ENCODE results near the gene TAMALIN.

Gene TAMALIN

DNA sequence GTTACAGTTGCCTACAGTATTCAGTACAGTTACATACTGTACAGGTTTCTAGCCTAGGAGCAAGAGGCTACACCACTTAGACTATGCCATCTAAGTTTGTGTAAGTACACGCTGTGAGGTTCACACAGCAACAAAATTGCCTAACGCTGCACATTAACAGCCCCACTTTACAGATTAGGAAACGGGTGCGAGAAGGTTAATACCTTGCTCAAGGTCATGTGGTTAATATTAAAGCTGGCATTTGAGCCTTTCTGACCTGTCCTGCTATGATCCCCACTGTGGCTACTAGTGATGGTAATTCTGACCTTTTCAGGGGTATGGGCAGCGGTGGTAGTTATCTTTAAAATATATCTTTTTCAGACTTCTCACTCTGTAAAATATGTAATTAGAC, 34.3 kb upstream of the TAMALIN start:
- Histone ChIP-seq H3K9me3 (ENCODE audit: insufficient read depth, low read depth, low read length) (no peaks in the 10 kb centered on the region), H2AFZ (ENCODE audit: low read length) (no peak overlapping the region), H3K79me2 (ENCODE audit: insufficient read depth, low read length) (peaks cover 72% of the 10 kb centered on the region), H3K4me1 (ENCODE audit: insufficient read depth, low read length, poor library complexity, severe bottlenecking) (peaks cover 67% of the 10 kb centered on the region), H3F3A (ENCODE audit: low read depth) (peaks cover 7% of the 10 kb centered on the region), H3K27me3 (ENCODE audit: insufficient read depth, low read length, poor library complexity, severe bottlenecking) (no peaks in the 10 kb centered on the region), H4K20me1 (ENCODE audit: insufficient read depth, low read length, poor library complexity, severe bottlenecking) (peaks cover 27% of the 10 kb centered on the region), H3K9ac (ENCODE audit: low read depth, low read length, poor library complexity, severe bottlenecking) (peak overlapping the region; percentile 53), H3K9me2 (replicated peaks; ENCODE audit: low read depth, low read length) (no peaks in the 10 kb centered on the region), H3K4me2 (ENCODE audit: low read depth, low read length, poor library complexity, severe bottlenecking) (peak overlapping the region; percentile 79), H3K36me3 (ENCODE audit: insufficient read depth, low read length) (peaks cover 18% of the 10 kb centered on the region; the same call in 1 of the 2 replicates), H3K4me3 (ENCODE audit: low read length, poor library complexity, severe bottlenecking) (peak overlapping the region; percentile 61)
- TF ChIP-seq, protein P1, sequence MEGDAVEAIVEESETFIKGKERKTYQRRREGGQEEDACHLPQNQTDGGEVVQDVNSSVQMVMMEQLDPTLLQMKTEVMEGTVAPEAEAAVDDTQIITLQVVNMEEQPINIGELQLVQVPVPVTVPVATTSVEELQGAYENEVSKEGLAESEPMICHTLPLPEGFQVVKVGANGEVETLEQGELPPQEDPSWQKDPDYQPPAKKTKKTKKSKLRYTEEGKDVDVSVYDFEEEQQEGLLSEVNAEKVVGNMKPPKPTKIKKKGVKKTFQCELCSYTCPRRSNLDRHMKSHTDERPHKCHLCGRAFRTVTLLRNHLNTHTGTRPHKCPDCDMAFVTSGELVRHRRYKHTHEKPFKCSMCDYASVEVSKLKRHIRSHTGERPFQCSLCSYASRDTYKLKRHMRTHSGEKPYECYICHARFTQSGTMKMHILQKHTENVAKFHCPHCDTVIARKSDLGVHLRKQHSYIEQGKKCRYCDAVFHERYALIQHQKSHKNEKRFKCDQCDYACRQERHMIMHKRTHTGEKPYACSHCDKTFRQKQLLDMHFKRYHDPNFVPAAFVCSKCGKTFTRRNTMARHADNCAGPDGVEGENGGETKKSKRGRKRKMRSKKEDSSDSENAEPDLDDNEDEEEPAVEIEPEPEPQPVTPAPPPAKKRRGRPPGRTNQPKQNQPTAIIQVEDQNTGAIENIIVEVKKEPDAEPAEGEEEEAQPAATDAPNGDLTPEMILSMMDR (conservative IDR thresholded peaks at IDR 0.05; ENCODE audit: low read length), result no peak
- TF ChIP-seq EZH2phosphoT487 (IDR thresholded peaks at IDR 0.05; ENCODE audit: borderline replicate concordance), result no peak

DNA sequence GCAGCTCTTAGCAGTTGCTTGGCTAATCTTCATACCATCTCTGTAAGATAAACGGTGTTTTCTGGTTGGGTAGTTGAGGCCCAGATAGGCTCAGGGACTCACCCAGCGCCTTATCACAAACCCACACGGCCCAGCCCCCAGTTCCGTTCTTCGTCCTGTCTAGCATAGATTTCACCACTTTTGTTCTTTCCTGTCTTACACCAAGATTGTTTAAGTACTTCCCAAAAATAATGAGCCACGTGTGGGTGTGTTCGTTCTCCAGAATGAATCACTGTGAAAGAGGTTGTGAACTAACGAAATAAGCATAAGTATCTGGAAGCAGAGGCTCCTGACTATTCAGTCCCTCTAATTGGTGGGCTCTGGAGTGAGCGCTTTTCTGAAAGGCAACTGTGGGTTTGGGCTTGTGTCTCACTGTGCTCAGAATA, 33.9 kb upstream of the TAMALIN start:
- peak overlapping the region; percentile 79 for H3K4me2 ChIP-seq (ENCODE audit: low read depth, low read length, poor library complexity, severe bottlenecking)
- peaks cover 68% of the 10 kb centered on the region for H3K79me2 ChIP-seq (ENCODE audit: insufficient read depth, low read length)
- H3K9ac ChIP-seq (ENCODE audit: low read depth, low read length, poor library complexity, severe bottlenecking), result peak overlapping the region; percentile 7
- peaks cover 27% of the 10 kb centered on the region for H4K20me1 ChIP-seq (ENCODE audit: insufficient read depth, low read length, poor library complexity, severe bottlenecking)
- H3F3A ChIP-seq (ENCODE audit: low read depth), result peaks cover 7% of the 10 kb centered on the region
- TF ChIP-seq, protein P1 (conservative IDR thresholded peaks at IDR 0.05; ENCODE audit: low read length), result no peak
- TF ChIP-seq EZH2phosphoT487 (IDR thresholded peaks at IDR 0.05; ENCODE audit: borderline replicate concordance), result peak; percentile 32; the same call in 1 of the 2 replicates
- H3K9me2 ChIP-seq (replicated peaks; ENCODE audit: low read depth, low read length), result no peaks in the 10 kb centered on the region
- H3K4me1 ChIP-seq (ENCODE audit: insufficient read depth, low read length, poor library complexity, severe bottlenecking), result peaks cover 67% of the 10 kb centered on the region
- H3K27me3 ChIP-seq (ENCODE audit: insufficient read depth, low read length, poor library complexity, severe bottlenecking), result no peaks in the 10 kb centered on the region
- no peaks in the 10 kb centered on the region for H3K9me3 ChIP-seq (ENCODE audit: insufficient read depth, low read depth, low read length)
- no peak overlapping the region for H2AFZ ChIP-seq (ENCODE audit: low read length)
- H3K36me3 ChIP-seq (ENCODE audit: insufficient read depth, low read length), result peaks cover 22% of the 10 kb centered on the region
- H3K4me3 ChIP-seq (ENCODE audit: low read length, poor library complexity, severe bottlenecking), result peak overlapping the region; percentile 61

DNA sequence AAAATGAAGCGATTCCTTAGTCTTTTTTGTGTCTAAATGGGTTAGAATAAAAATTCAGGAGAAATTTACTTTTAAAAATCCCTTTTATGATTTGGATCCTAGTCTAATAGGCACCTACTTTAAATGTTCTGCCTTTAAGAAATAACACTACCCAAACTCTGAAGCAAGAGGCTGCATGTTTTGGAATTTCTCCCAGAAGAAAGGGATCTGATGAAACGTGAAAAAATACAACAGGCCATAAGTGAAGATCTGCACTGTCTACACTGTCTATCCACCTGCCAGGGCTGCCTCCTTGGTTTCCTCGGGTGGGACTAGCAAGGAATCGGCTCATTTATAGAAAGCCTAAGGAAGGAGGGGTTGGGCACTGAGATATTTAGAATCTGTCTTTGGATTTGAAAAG, 33.2 kb upstream of the TAMALIN start:
- Histone ChIP-seq H3K4me3 (ENCODE audit: low read length, poor library complexity, severe bottlenecking) (peak overlapping the region; percentile 61), H3K9me3 (ENCODE audit: insufficient read depth, low read depth, low read length) (no peaks in the 10 kb centered on the region), H3K4me2 (ENCODE audit: low read depth, low read length, poor library complexity, severe bottlenecking) (peak overlapping the region; percentile 79), H3K79me2 (ENCODE audit: insufficient read depth, low read length) (peaks cover 62% of the 10 kb centered on the region), H4K20me1 (ENCODE audit: insufficient read depth, low read length, poor library complexity, severe bottlenecking) (peaks cover 27% of the 10 kb centered on the region), H3F3A (ENCODE audit: low read depth) (peaks cover 7% of the 10 kb centered on the region), H3K27me3 (ENCODE audit: insufficient read depth, low read length, poor library complexity, severe bottlenecking) (no peaks in the 10 kb centered on the region), H3K4me1 (ENCODE audit: insufficient read depth, low read length, poor library complexity, severe bottlenecking) (peaks cover 67% of the 10 kb centered on the region), H3K9me2 (replicated peaks; ENCODE audit: low read depth, low read length) (no peaks in the 10 kb centered on the region), H3K9ac (ENCODE audit: low read depth, low read length, poor library complexity, severe bottlenecking) (no peak overlapping the region), H3K36me3 (ENCODE audit: insufficient read depth, low read length) (peaks cover 27% of the 10 kb centered on the region), H2AFZ (ENCODE audit: low read length) (no peak overlapping the region)
- TF ChIP-seq, protein P1 (conservative IDR thresholded peaks at IDR 0.05; ENCODE audit: low read length), result no peak
- no peak for TF ChIP-seq EZH2phosphoT487 (IDR thresholded peaks at IDR 0.05; ENCODE audit: borderline replicate concordance)
